ENCODE measurements around the gene ETS2.
A peak's percentile ranks its signal among the peaks of the same experiment; 100 is the strongest.

The ETS2 gene

GRCh38 chr21:38805328-38806152, at the start of gene ETS2:
Gene ETS2 (plus strand): TSS chr21:38805929. CDS start chr21:38810035, 4,106 bp downstream.
- peak; percentile 97 for DNase-seq

GRCh38 chr21:38756746-38757145, 49.0 kb upstream of the ETS2 start:
- no peak for DNase-seq

- DNase-seq = peak; percentile 37
These were observed 47.1 kb upstream of the ETS2 start for GRCh38 chr21:38758501-38759214.

- DNase-seq = no peak
These were observed 46.3 kb upstream of the ETS2 start for GRCh38 chr21:38759413-38759812.

GRCh38 chr21:38760017-38760761, 45.5 kb upstream of the ETS2 start:
- no peak for DNase-seq

GRCh38 chr21:38760762-38761155, 45.0 kb upstream of the ETS2 start:
- DNase-seq = no peak

- no peak for DNase-seq
These were observed 44.2 kb upstream of the ETS2 start for GRCh38 chr21:38761531-38761930.

- peak; percentile 16 for DNase-seq
These were observed 40.7 kb upstream of the ETS2 start for GRCh38 chr21:38765056-38765455.

- peak; percentile 90 for DNase-seq
These were observed 38.6 kb upstream of the ETS2 start for GRCh38 chr21:38766987-38767722.

GRCh38 chr21:38768471-38769063, 37.2 kb upstream of the ETS2 start:
- peak; percentile 29 for DNase-seq

GRCh38 chr21:38769191-38769780, 36.4 kb upstream of the ETS2 start:
- no peak for DNase-seq

GRCh38 chr21:38770660-38771059, 35.1 kb upstream of the ETS2 start:
- DNase-seq = no peak

GRCh38 chr21:38771536-38771935, 34.2 kb upstream of the ETS2 start:
- no peak for DNase-seq

GRCh38 chr21:38772646-38773045, 33.1 kb upstream of the ETS2 start:
- peak; percentile 53 for DNase-seq

GRCh38 chr21:38773099-38774061, 32.3 kb upstream of the ETS2 start:
- DNase-seq = peak; percentile 81

- no peak for DNase-seq
These were observed 31.6 kb upstream of the ETS2 start for GRCh38 chr21:38774152-38774551.

GRCh38 chr21:38774586-38775285, 31.0 kb upstream of the ETS2 start:
- DNase-seq = no peak

GRCh38 chr21:38775733-38776132, 30.0 kb upstream of the ETS2 start:
- no peak for DNase-seq

- DNase-seq = no peak
These were observed 28.7 kb upstream of the ETS2 start for GRCh38 chr21:38777015-38777414.

- DNase-seq = peak; percentile 50
These were observed 28.2 kb upstream of the ETS2 start for GRCh38 chr21:38777531-38777930.

Data from suppressor macrophage treated with lipopolysaccharide for 4 hours (primary cell).